ENCODE data around the gene BLID. TPM values are rescaled to one million over a fixed set of nuclear protein-coding genes. Genes with fewer than 3 reads are reported as not detected.

BLID gene
- total RNA-seq, 1 donor from 2014 or later, result not detected

DNA sequence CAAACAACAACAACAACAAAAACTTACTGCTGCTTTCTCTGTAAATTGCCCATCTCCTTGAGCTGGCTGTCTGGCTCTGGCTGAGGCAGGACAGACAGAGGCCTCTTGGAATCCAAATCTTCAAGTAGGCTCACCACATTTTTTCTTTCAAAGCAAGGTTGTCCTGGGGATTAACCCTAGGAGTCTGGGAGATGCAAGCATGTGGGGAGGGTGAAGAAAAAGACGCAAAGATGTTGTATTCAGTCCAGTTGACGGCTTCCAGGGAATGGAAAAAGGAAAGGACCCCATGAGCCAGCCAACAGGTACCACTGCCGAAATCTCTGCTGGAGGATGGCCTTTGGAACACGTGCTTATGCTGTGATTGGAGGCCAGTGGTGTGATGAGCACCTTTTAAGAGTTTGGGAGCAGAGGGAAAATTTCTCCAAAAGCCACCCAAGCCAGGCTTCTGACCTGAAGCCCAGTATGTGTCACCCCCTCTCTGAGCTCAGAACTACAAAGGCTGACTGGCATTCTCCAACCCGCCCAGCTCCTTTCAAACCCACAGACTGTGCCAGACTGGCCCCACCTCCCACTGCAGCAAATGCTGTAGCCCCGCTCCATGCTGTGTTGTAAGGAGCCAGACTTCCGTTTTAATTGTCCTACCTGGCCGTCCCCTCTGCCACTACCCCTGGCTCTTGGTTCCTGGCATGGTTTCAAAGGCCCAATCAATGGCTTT, 10.8 kb downstream of the BLID start:
- H3K9me3 Mint-ChIP-seq, result no peaks in the 10 kb centered on the region
- H3K4me1 Mint-ChIP-seq, result peaks cover 2% of the 10 kb centered on the region
- intact Hi-C loops (cut with micrococcal nuclease), result no loop called here
- no peaks in the 10 kb centered on the region for H3K36me3 Mint-ChIP-seq (ENCODE audit: low read depth)
- H3K4me3 Mint-ChIP-seq, result no peak overlapping the region
- peaks cover 13% of the 10 kb centered on the region for H3K27me3 Mint-ChIP-seq
- DNase-seq, result no peak
- H3K27ac Mint-ChIP-seq, result no peak overlapping the region

GRCh38 chr11:122104341-122104740, 11.7 kb downstream of the BLID start:
- Mint-ChIP-seq H3K27me3 (peaks cover 21% of the 10 kb centered on the region), H3K4me3 (no peak overlapping the region), H3K27ac (no peak overlapping the region), H3K36me3 (ENCODE audit: low read depth) (peaks cover 2% of the 10 kb centered on the region), H3K4me1 (peaks cover 7% of the 10 kb centered on the region), H3K9me3 (no peaks in the 10 kb centered on the region)
- DNase-seq, result no peak
- intact Hi-C loops (cut with micrococcal nuclease), result no loop called here

DNA sequence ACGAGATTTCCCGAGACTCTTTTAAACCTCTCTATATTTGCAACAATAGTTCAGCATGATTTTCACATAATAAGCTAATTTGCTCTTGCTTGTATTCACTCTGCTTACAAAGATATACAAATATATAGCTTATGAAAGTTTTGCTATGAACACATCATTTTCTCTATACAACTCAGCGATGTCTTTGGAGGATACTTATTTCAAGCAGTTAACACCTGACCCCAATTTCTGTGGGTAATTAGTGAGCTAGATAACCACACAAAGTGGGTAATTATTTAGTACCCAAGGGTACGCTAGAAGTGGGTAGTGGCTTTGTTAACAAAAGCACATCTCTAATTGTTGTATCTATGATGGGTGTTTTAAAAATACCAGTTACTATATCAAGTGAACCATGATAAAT, 12.3 kb downstream of the BLID start:
- Mint-ChIP-seq H3K9me3 (no peaks in the 10 kb centered on the region), H3K27me3 (peaks cover 24% of the 10 kb centered on the region), H3K27ac (no peak overlapping the region), H3K4me1 (peaks cover 7% of the 10 kb centered on the region), H3K36me3 (ENCODE audit: low read depth) (peaks cover 2% of the 10 kb centered on the region), H3K4me3 (no peak overlapping the region)
- intact Hi-C loops (cut with micrococcal nuclease), result no loop called here
- no peak for DNase-seq

- DNase-seq, result no peak
- Mint-ChIP-seq H3K4me1 (peaks cover 7% of the 10 kb centered on the region), H3K4me3 (no peak overlapping the region), H3K27me3 (peaks cover 24% of the 10 kb centered on the region), H3K27ac (no peak overlapping the region), H3K36me3 (ENCODE audit: low read depth) (peaks cover 2% of the 10 kb centered on the region), H3K9me3 (no peaks in the 10 kb centered on the region)
- intact Hi-C loops (cut with micrococcal nuclease), result no loop called here
Observed at GRCh38 chr11:122103321-122103720, 12.7 kb downstream of the BLID start.

- no peak overlapping the region for H3K4me3 Mint-ChIP-seq
- intact Hi-C loops (cut with micrococcal nuclease), result no loop called here
- H3K9me3 Mint-ChIP-seq, result no peaks in the 10 kb centered on the region
- no peak overlapping the region for H3K27ac Mint-ChIP-seq
- peaks cover 2% of the 10 kb centered on the region for H3K36me3 Mint-ChIP-seq (ENCODE audit: low read depth)
- H3K27me3 Mint-ChIP-seq, result peaks cover 33% of the 10 kb centered on the region
- H3K4me1 Mint-ChIP-seq, result peaks cover 7% of the 10 kb centered on the region
- no peak for DNase-seq
Observed at GRCh38 chr11:122102426-122102825, 13.6 kb downstream of the BLID start.

GRCh38 chr11:122101625-122102291, 14.3 kb downstream of the BLID start:
- Mint-ChIP-seq H3K36me3 (ENCODE audit: low read depth) (peaks cover 2% of the 10 kb centered on the region), H3K27ac (no peak overlapping the region), H3K27me3 (peaks cover 34% of the 10 kb centered on the region), H3K4me3 (no peak overlapping the region), H3K9me3 (no peaks in the 10 kb centered on the region), H3K4me1 (peaks cover 7% of the 10 kb centered on the region)
- intact Hi-C loops (cut with micrococcal nuclease), result no loop called here
- no peak for DNase-seq

DNA sequence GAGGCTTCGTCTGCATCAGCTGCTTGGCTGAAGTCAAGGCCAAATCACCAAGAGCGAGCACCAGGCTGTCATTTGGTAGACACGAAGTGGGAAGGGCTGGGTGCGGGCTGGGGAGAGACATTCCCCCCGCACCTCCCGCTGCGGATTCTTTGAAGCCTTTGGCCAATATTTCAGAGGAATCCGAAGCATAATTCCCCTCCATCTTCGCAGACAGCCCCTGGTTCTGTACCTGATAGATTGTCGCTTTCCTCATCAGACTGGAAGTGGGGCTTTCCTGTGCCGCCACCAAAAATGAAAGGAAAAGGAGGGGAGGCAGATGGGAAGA, 15.3 kb downstream of the BLID start:
- H3K4me1 Mint-ChIP-seq, result peaks cover 7% of the 10 kb centered on the region
- intact Hi-C loops (cut with micrococcal nuclease), result no loop called here
- DNase-seq, result no peak
- peaks cover 39% of the 10 kb centered on the region for H3K27me3 Mint-ChIP-seq
- H3K9me3 Mint-ChIP-seq, result no peaks in the 10 kb centered on the region
- no peak overlapping the region for H3K4me3 Mint-ChIP-seq
- peaks cover 2% of the 10 kb centered on the region for H3K36me3 Mint-ChIP-seq (ENCODE audit: low read depth)
- H3K27ac Mint-ChIP-seq, result no peak overlapping the region

GRCh38 chr11:122100037-122100755, 15.8 kb downstream of the BLID start:
- Mint-ChIP-seq H3K27me3 (peaks cover 39% of the 10 kb centered on the region), H3K27ac (no peak overlapping the region), H3K4me1 (peaks cover 7% of the 10 kb centered on the region), H3K9me3 (no peaks in the 10 kb centered on the region), H3K4me3 (peak overlapping the region; percentile 10), H3K36me3 (ENCODE audit: low read depth) (peaks cover 2% of the 10 kb centered on the region)
- intact Hi-C loops (cut with micrococcal nuclease), result no loop called here
- DNase-seq, result no peak

GRCh38 chr11:122099374-122100036, 16.5 kb downstream of the BLID start:
- H3K9me3 Mint-ChIP-seq, result no peaks in the 10 kb centered on the region
- H3K27ac Mint-ChIP-seq, result no peak overlapping the region
- peaks cover 40% of the 10 kb centered on the region for H3K27me3 Mint-ChIP-seq
- H3K36me3 Mint-ChIP-seq (ENCODE audit: low read depth), result peaks cover 2% of the 10 kb centered on the region
- peaks cover 7% of the 10 kb centered on the region for H3K4me1 Mint-ChIP-seq
- no peak for DNase-seq
- peak overlapping the region; percentile 10 for H3K4me3 Mint-ChIP-seq
- intact Hi-C loops (cut with micrococcal nuclease), result no loop called here

GRCh38 chr11:122098261-122098980, 17.6 kb downstream of the BLID start:
- H3K27me3 Mint-ChIP-seq, result peaks cover 38% of the 10 kb centered on the region
- no peaks in the 10 kb centered on the region for H3K9me3 Mint-ChIP-seq
- no peak overlapping the region for H3K27ac Mint-ChIP-seq
- intact Hi-C loops (cut with micrococcal nuclease), result no loop called here
- H3K4me3 Mint-ChIP-seq, result no peak overlapping the region
- no peak for DNase-seq
- peaks cover 7% of the 10 kb centered on the region for H3K4me1 Mint-ChIP-seq
- H3K36me3 Mint-ChIP-seq (ENCODE audit: low read depth), result peaks cover 2% of the 10 kb centered on the region

GRCh38 chr11:122097419-122098001, 18.5 kb downstream of the BLID start:
- DNase-seq, result no peak
- H3K4me1 Mint-ChIP-seq, result peaks cover 7% of the 10 kb centered on the region
- H3K36me3 Mint-ChIP-seq (ENCODE audit: low read depth), result peaks cover 2% of the 10 kb centered on the region
- peaks cover 38% of the 10 kb centered on the region for H3K27me3 Mint-ChIP-seq
- intact Hi-C loops (cut with micrococcal nuclease), result no loop called here
- no peaks in the 10 kb centered on the region for H3K9me3 Mint-ChIP-seq
- H3K27ac Mint-ChIP-seq, result no peak overlapping the region
- H3K4me3 Mint-ChIP-seq, result no peak overlapping the region

GRCh38 chr11:122096272-122097112, 19.5 kb downstream of the BLID start:
- Mint-ChIP-seq H3K9me3 (no peaks in the 10 kb centered on the region), H3K27me3 (peaks cover 38% of the 10 kb centered on the region), H3K4me1 (peaks cover 7% of the 10 kb centered on the region), H3K27ac (no peak overlapping the region), H3K4me3 (no peak overlapping the region), H3K36me3 (ENCODE audit: low read depth) (peaks cover 2% of the 10 kb centered on the region)
- intact Hi-C loops (cut with micrococcal nuclease), result no loop called here
- no peak for DNase-seq

Data from activated CD4-positive, alpha-beta T cell treated with anti-CD3 and anti-CD28 coated beads, Interleukin-2, amount 10 ng/mL, durations not matched to agents 24 days and 14 days (primary cell).